ENCODE measurements around the gene RYR2. TPM values are rescaled to one million over a fixed set of nuclear protein-coding genes. Genes with fewer than 3 reads are reported as not detected.

RYR2 gene
- total RNA-seq, 4 donors from 2014 or later: 0.23 to 4.6 (median 0.89) TPM

DNA sequence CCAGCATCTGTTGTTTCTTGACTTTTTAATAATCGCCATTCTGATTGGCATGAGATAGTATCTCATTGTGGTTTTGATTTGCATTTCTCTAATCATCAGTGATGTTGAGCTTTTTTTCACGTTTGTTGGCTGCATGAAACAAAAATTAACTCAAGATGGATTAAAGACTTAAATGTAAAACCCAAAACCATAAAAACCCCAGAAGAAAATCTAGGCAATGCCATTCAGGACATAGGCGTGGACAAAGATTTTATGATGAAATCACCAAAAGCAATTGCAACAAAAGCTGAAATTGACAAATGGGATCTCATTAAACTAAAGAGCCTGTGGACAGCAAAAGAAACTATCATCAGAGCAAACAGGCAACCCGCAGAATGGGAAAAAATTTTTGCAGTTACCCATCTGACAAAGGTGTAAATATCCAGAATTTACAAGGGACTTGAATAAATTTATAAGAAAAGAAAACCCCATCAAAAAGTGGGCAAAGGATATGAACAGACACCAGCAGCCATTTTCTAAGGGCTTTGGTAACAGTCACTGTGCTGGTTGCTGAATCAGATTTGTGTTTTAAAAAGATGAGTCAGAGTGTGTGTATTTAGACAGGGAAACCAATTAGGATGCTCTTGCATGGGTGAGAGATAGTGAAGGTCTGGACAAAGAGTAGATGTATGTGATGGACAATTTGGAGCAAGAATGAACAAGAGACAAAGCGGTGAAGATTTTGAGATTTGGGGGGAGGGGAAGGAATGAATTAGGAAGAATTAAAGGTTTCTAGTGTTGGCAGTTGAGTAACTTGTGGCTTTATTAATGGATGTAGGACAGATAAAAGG, 110.7 kb downstream of the RYR2 start:
- intact Hi-C loops (cut with DNase I): no loop called here
- WGBS, 2 donors: 67 to 70% methylated on average over 5 of the region's 5 CpGs
- TF ChIP-seq, protein P1, sequence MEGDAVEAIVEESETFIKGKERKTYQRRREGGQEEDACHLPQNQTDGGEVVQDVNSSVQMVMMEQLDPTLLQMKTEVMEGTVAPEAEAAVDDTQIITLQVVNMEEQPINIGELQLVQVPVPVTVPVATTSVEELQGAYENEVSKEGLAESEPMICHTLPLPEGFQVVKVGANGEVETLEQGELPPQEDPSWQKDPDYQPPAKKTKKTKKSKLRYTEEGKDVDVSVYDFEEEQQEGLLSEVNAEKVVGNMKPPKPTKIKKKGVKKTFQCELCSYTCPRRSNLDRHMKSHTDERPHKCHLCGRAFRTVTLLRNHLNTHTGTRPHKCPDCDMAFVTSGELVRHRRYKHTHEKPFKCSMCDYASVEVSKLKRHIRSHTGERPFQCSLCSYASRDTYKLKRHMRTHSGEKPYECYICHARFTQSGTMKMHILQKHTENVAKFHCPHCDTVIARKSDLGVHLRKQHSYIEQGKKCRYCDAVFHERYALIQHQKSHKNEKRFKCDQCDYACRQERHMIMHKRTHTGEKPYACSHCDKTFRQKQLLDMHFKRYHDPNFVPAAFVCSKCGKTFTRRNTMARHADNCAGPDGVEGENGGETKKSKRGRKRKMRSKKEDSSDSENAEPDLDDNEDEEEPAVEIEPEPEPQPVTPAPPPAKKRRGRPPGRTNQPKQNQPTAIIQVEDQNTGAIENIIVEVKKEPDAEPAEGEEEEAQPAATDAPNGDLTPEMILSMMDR (IDR thresholded peaks at IDR 0.05): no peak
- TF ChIP-seq POLR2A (IDR thresholded peaks at IDR 0.05): no peak
- H3K4me1 ChIP-seq: no peaks in the 10 kb centered on the region
- H3K27me3 ChIP-seq: no peaks in the 10 kb centered on the region
- H3K4me3 ChIP-seq: no peak overlapping the region
- H3K27ac ChIP-seq: no peak overlapping the region
- H3K36me3 ChIP-seq: no peaks in the 10 kb centered on the region
- H3K9me3 ChIP-seq: no peaks in the 10 kb centered on the region
- no peak for DNase-seq

DNA sequence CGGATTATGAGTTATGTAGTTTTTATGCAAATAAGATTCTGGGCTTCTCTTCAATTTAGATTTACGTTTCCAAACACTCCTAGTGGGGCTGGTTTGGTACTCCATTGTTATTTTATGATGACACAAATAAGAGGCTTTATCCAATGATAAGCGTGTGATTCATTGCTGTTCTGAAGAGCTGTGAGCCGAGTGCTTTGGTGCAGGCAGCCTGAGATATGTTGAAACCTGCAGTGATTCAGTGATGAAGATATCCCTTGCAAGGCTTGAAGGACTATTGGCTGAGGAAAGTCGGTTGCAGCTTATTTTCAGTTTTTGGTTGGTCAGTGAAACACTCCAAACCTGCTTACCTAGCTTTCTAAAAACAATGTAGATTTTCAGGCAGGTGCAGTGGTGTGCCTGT, 112.2 kb downstream of the RYR2 start:
- Histone ChIP-seq H3K4me3 (no peak overlapping the region), H3K9me3 (no peaks in the 10 kb centered on the region), H3K4me1 (no peaks in the 10 kb centered on the region), H3K27me3 (no peaks in the 10 kb centered on the region), H3K36me3 (no peaks in the 10 kb centered on the region), H3K27ac (peak overlapping the region in 1 of 4 donors; percentile 48)
- DNase-seq: no peak
- intact Hi-C loops (cut with DNase I): no loop called here
- 33 to 50% methylated on average over 5 of the region's 5 CpGs for WGBS, 2 donors
- TF ChIP-seq POLR2A (IDR thresholded peaks at IDR 0.05): no peak
- TF ChIP-seq, protein P1 (IDR thresholded peaks at IDR 0.05): no peak

DNA sequence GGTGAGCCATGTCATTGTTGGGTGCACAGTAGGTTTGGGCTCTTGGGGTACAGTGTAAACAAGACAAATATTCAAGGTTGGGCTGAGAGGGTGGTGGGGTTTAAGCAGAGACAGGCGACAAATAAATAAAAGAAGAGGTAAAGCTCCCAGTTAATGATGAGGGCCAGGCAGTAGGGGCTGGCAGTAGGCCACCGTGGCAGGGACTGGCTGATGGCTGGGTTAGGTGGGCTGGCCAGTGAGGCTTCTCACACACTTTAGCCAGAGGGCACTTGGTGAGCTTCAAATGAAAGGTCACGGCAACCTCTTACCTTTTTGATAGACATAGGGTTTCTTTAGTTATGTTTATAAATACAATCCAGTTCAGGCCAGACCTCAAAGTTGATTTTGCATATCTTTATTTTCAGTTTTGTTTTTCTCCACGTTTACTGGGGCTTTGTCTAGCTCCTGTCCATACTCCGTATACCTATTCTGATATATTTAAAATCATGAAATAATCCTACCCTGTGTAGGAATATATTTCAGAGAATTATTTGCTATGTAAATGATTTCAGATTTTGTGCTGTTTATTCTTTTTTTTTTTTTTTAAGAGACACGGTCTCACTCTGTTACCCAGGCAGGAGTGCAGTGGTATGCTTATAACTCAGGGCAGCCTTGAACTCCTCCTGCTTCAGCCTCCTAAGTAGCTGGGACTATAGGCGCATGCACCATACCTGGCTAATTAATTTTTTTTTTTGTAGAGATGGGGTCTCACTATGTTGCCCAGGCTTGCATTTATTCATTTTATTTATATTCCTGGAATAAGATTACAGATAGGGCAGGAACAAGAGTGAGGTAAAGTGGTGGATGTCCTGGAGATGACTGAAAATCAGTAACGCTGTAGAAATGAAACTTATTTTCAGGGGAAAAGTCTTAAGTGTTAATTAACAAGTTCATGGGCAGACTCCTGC, 122.7 kb downstream of the RYR2 start:
- DNase-seq: no peak
- Histone ChIP-seq H3K27ac (no peak overlapping the region), H3K4me1 (no peaks in the 10 kb centered on the region), H3K9me3 (no peaks in the 10 kb centered on the region), H3K36me3 (no peaks in the 10 kb centered on the region), H3K4me3 (no peak overlapping the region), H3K27me3 (no peaks in the 10 kb centered on the region)
- 68 to 70% methylated on average over 8 of the region's 8 CpGs for WGBS, 2 donors
- TF ChIP-seq, protein P1 (IDR thresholded peaks at IDR 0.05): no peak
- TF ChIP-seq POLR2A (IDR thresholded peaks at IDR 0.05): no peak
- intact Hi-C loops (cut with DNase I): no loop called here

DNA sequence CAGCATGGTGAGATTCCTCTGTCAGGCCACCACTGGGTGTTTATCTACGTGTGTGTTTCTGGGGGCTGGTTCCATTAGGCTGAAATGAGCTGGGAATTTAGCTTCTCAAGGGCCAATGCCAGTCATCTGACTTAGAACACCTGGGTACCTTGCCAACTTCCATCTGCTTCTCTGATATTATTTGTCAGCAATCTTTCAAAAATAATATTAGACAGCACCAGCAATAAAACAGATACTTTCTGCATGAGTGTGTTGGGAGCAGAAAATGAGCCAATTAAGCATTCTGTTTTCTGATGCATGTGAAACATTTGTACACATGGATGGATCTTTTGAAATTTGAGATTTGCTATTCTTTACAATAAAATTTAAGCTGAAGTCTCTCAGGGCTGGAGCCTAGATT, 124.1 kb downstream of the RYR2 start:
- Histone ChIP-seq H3K4me1 (no peaks in the 10 kb centered on the region), H3K27me3 (no peaks in the 10 kb centered on the region), H3K4me3 (no peak overlapping the region), H3K36me3 (no peaks in the 10 kb centered on the region), H3K9me3 (no peaks in the 10 kb centered on the region), H3K27ac (no peak overlapping the region)
- no peak for TF ChIP-seq POLR2A (IDR thresholded peaks at IDR 0.05)
- TF ChIP-seq, protein P1 (IDR thresholded peaks at IDR 0.05): no peak
- intact Hi-C loops (cut with DNase I): no loop called here
- DNase-seq: no peak
- WGBS, 2 donors: 40 to 64% methylated on average over 1 of the region's 1 CpG

All from esophagus squamous epithelium (tissue), 5 donors.